DMS114 treated with DMSO at 0.1 percent for 48 hours (cell line): ENCODE measurements around the gene PPP4R2.
A peak's percentile ranks its signal among the peaks of the same experiment; 100 is the strongest.

Experiments
- DNase-seq: peaks from one replicate; lab custom pipeline; 2025; ENCODE audit not compliant: unreplicated experiment; lab: John Stamatoyannopoulos, UW

PPP4R2 gene

DNA sequence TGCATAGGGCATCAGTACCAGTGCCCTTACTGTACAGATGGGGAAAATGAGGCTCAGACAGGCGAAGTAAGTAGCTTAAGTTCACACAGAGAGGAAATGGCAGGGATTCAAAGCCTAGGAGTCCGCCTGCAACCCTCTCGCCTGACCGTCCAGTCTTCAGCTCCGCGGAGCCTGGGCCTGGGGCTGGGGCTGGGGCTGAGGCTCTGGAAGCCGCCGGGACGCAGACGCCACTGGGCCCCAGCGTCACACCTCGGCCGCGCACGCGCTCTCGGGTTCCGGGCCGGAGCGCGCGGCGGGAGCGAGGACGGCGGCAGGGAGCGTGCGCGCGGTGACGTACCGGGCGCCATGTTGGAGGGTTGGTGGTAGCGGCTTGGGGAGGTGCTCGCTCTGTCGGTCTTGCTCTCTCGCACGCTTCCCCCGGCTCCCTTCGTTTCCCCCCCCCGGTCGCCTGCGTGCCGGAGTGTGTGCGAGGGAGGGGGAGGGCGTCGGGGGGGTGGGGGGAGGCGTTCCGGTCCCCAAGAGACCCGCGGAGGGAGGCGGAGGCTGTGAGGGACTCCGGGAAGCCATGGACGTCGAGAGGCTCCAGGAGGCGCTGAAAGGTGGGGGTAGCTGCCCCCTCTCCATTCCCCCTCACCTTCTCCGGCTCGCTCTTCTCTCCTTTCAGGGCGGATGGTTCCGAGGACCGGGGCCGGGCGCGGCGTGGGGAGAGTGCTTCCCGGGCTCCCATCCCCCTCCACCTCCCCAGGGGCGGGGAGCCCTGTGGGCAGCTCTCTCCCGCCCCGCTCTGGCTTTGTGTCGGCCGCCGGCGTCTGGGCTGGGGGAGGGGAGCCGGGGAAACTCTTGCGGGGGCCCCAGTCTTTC, at the start of gene PPP4R2:
TSS of gene PPP4R2 (plus strand) at position 339 of the 861 bp plus-strand sequence. CDS start at position 566, 227 bp downstream.
- DNase-seq = peak; percentile 65

DNA sequence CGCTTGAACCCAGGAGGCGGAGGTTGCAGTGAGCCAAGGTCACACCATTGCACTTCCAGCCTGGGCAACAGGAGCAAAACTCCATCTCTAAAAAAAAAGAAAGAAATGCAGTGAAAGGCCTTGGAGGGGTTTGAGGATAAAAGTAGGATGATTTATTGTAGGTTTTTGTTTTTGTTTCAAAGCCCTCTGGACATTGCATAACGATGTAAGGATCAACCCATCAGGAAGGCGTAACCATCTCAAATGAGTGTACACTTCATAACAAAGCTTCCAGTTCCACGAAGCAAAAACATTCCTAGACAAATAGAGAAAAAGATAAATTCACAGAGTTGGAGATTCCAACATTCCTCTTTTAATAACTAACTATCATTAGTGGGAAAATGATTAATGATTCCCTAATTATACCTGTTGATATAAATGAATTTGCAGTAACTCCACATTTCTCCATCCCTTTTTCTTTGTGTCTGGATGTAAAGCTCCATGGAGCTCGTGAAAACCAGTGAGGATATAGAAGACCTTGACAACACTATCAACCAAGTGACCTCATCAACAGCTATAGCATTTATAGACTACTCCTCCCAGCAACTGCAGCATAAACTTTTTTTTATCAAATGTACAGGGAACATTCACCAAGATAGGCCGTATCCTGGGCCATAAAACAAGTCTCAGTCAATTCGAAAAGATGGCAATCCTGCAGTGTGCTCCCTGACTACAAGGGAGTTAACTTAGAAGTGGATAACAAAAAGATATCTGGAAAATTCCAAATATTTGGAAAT, 48.7 kb upstream of the PPP4R2 start:
- no peak for DNase-seq

DNA sequence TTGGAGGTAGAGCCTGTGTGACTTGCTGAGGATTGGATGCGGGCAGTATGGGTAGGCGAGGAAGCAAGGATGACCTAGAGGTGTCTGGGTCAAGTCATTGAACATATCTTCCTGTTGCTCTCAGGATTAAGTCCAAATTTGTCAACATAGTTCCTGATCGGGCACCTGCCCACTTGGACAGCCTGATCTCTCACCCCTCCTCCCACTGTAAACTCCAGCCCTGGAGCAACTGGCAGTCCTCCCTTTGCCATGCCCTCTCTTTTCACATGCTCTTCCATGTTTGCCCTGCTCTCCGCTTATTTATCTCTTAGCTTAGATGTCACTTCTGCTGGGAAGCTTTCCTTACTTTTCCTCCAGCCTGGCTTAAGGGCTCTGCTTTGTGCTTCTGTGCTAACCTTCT, 47.6 kb upstream of the PPP4R2 start:
- no peak for DNase-seq

DNA sequence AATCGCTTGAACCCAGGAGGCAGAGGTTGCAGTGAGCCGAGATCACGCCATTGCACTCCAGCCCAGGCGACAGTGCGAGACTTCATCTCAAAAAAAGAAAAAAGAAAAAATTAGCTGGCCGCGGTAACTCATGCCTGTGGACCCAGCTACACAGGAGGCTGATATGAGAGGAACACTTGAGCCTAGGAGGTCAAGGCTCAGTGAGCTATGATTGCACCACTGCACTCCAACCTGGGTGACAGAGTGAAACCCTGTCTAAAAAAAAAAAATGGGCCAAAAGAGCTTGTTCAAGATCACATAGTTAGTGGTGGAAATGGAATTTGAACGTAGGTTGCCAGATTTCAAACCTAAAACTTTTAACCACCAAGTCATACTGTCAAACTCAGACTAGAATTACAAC, 46.2 kb upstream of the PPP4R2 start:
- no peak for DNase-seq

- DNase-seq = no peak
Observed at GRCh38 chr3:72950801-72951200, 45.8 kb upstream of the PPP4R2 start.

GRCh38 chr3:72951259-72951722, 45.3 kb upstream of the PPP4R2 start:
- no peak for DNase-seq

DNA sequence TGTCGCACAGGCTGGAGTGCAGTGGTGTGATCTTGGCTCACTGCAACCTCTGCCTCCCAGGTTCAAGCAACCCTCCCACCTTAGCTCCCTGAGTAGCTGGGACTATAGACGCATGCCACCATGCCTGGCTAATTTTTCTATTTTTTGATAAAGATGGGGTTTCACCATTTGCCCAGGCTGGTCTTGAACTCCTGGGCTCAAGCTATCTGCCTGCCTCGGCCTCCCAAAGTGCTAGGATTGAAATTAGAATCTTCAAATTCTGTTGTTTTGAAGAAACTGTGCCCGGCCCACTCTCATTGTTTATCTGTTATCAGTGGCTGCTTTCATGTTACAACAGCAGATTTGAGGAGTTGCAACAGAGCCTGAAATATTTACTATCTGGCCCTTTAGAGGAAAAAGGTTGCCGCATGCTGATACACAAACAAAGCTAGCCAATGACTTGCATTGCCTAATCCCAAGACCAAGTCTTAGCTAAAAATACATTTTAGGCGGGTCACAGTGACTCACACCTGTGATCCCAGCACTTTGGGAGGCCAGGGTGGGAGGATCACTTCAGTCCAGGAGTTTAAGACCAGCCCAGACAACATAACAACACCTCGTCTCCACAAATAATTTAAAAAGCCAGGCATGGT, 43.2 kb upstream of the PPP4R2 start:
- no peak for DNase-seq

- no peak for DNase-seq
Observed at GRCh38 chr3:72957297-72957696, 39.3 kb upstream of the PPP4R2 start.

DNA sequence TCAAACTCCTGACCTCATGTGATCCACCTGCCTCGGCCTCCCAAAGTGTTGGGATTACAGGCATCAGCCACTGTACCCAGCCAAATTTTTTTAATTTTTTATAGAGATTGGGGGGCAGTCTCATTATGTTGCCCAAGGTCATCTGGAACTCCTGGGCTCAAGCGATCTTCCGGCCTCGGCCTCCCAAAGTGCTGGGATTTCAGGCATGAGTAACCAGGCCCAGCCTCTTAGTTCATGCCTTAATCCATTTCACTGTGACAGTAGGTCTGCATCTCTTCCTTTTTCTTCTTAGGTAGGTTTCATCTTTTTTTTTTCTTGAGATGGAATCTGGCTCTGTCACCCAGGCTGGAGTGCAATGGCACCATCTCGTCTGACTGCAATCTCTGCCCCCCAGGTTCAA, 37.3 kb upstream of the PPP4R2 start:
- no peak for DNase-seq

- DNase-seq = no peak
Observed at GRCh38 chr3:72960812-72961518, 35.6 kb upstream of the PPP4R2 start.

DNA sequence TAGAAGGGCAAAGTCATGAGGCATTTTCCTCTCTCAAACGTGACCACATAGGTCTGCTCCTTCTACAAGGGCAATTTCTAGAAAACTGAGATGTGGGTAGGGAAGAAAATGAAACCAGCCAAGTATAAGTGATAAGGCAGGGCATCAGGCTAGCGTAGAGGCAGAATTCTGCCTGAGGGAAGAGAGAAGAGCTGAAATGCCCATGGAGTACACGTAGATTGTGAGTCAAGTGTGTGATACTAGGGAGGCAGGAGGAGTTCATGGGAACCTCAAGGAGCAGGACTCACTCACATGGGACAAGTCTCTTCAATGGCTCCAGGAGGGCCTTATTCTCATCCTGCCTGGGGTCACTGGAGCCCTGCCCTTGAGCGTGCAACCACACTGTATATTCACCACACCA, 34.9 kb upstream of the PPP4R2 start:
- no peak for DNase-seq

- DNase-seq = no peak
Observed at GRCh38 chr3:72962317-72962716, 34.3 kb upstream of the PPP4R2 start.

GRCh38 chr3:72964633-72965032, 32.0 kb upstream of the PPP4R2 start:
- DNase-seq = no peak

- DNase-seq = no peak
Observed at GRCh38 chr3:72968266-72968664, 28.3 kb upstream of the PPP4R2 start.

GRCh38 chr3:72969766-72970165, 26.8 kb upstream of the PPP4R2 start:
- DNase-seq = no peak

GRCh38 chr3:72970942-72971341, 25.7 kb upstream of the PPP4R2 start:
- no peak for DNase-seq

DNA sequence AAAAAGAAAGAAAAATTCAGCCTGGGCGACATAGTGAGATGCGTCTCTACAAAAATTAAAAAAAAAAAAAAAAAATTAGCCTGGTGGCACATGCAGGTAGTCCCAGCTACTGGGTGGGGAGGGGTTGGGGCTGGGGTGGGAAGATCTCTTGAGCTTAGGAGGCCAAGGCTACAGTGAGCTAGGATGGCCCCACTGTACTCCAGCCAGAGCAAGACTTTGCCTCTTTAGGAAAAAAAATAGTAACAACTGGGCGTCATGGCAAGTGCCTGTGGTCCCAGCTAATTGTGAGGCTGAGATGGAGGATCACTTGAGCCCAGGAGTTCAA, 23.9 kb upstream of the PPP4R2 start:
- no peak for DNase-seq

GRCh38 chr3:72973031-72973723, 23.4 kb upstream of the PPP4R2 start:
- DNase-seq = no peak

DNA sequence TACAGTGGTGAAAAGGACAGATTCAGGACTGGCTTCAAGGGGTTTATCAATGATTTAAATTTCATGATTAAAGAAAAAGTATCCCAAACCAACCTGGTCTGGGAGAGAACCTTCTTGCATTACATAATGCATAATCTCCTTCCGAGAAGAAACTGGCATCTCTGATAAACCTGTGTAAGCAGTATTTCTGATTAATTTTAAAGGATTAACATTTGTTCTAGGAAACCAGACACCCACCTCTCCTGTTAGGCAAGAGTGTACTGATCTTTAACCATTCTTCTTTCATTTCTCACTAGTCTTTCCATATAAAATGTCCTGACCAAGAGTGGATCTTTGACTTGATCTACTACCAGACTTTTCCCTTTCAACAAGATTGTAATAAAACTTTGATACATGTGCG, 22.8 kb upstream of the PPP4R2 start:
- DNase-seq = no peak

DNA sequence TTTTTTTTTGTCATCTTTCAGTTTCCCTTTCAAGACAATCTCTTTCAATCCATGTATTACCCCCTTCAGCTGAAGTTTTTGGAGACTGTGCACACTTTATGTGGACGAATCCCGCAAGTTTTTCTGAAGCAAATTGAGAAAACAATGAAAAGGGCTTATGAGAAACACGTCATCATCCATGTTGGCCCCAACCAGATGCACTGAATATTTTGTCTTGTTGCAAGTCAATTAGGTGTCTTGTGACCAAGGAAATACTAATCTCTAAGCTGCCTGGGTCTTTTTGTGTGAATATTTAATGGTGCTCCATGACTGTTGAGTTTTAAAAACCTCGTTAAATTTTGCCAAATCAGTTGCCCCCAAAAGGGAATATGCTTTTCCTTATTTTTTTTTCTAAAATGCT, 21.7 kb upstream of the PPP4R2 start:
- DNase-seq = no peak
